Skeletal muscle cell (primary cell): ENCODE data around the gene PTBP2.

Experiments
- DNase-seq: peaks from one replicate; pipeline ENCODE4 v3.0.0-alpha.2; 2010; ENCODE audit warnings: low read depth
- H3K4me3 ChIP-seq: 2 replicates; pipeline ENCODE4 v1.5.1; 2011; ENCODE audit warnings: low read depth, mild to moderate bottlenecking, control low read depth, low read length, moderate library complexity

The PTBP2 gene

DNA sequence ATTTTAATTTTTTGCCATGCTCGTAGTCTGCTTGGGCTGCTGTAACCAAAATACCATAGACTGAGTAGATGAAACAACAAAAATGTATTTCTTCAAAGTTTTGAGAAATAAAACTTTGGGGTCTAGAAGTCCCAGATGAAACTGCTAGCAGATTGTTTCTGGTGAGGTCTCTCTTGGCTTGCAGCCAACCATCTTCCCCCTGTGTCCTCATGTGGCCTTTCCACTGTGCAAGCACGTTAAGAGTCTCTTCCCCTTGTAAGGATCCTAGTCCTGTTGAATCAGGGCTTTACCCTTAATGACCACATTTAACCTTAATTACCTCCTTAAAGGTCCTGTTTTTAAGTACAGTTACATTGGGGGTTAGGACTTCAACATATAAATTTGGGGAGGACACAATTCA, 86.6 kb downstream of the PTBP2 start:
- no peak overlapping the region for H3K4me3 ChIP-seq
- no peak for DNase-seq

DNA sequence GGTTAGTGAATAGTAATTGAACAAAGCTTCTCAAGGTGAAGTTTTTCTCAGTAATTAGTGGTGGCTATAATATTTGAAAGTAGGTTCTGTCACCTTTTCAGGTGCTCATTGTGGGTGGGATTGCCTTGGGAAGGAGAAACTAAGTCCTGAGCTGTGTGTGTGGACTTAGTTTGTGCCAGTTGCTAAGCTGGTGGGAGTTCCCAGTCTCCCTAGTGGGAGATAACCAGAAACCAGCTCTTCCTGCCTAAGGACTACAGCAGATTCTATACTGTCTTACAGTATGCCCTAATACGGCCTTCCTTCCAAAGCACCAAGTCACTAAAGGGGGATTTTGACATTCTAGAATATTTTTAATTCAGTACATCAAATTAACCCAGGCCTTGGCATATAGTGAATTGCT, 94.3 kb downstream of the PTBP2 start:
- no peak overlapping the region for H3K4me3 ChIP-seq
- no peak for DNase-seq

DNA sequence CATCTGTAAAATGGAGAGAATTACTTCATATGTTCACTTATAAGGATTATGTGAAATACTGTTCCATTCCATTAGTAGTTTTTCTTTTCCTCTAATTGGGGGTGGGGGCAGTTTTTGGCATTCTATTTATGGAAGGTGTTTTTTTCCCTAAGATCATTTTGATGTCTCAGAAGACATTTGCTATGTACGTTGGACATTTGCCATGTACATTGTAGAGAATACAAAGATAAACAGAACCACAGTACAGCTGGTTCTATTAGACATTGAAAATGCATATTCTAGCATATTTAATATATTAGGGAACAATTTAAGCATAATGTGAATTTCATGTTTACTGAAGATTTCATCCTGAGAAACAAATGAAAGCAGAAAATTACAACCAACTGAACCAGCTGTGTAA, 98.5 kb downstream of the PTBP2 start:
- no peak for DNase-seq
- no peak overlapping the region for H3K4me3 ChIP-seq

GRCh38 chr1:96820671-96821070, 99.1 kb downstream of the PTBP2 start:
- no peak overlapping the region for H3K4me3 ChIP-seq
- no peak for DNase-seq

GRCh38 chr1:96825231-96825630, 103.6 kb downstream of the PTBP2 start:
- H3K4me3 ChIP-seq = no peak overlapping the region
- DNase-seq = no peak

DNA sequence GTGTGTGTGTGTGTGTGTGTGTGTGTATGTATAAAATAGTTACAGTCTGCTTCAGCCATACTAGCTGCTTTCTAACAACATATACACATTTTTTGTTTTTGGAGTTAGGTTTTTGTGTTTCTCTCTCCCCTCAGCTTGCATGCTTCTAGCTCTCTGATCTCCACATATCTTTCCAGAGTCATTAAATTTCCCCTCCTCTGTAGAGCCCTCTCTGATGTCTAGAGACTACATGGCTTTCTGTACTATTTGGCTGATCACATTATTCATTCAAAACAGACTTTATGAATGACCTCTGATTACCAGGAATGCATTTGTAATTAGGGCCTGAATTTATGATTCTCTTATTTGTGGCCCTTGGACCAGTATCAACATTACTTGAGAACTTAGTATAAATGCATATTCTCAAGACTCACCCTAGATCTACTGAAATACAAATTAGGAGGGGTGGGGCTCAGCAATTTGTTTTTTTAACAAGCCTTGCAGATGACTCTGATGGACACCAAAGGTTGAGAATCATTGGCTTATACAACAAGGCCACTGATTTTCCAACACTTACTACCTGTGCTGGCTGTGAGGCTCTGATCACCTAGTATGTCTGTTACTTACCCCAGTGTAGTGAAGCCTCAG, 104.5 kb downstream of the PTBP2 start:
- no peak for DNase-seq
- no peak overlapping the region for H3K4me3 ChIP-seq

GRCh38 chr1:96833376-96833775, 111.8 kb downstream of the PTBP2 start:
- DNase-seq = no peak
- H3K4me3 ChIP-seq = no peak overlapping the region

DNA sequence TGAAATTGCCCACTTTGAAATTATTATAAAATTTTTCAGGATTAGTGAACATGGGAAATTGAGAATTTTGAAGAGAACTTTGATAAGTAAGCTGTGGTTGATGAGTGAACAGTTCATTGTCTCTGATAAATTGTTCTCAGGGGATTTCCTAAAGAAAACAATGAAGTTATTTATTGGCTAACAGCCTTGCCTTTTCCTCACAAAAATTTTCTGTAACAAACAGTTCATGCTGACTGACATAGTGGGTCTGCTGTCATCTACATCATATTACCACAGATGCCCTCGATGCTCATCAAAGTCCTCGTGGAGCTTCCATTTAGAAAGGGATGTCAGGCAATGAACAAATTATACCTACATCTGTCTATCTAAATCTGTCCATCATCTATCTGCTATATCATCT, 113.4 kb downstream of the PTBP2 start:
- H3K4me3 ChIP-seq = no peak overlapping the region
- DNase-seq = no peak

GRCh38 chr1:96837057-96837780, 115.6 kb downstream of the PTBP2 start:
- H3K4me3 ChIP-seq = no peak overlapping the region
- no peak for DNase-seq

- no peak for DNase-seq
- H3K4me3 ChIP-seq = no peak overlapping the region
These were observed 116.2 kb downstream of the PTBP2 start for GRCh38 chr1:96837781-96838216.

GRCh38 chr1:96840396-96840795, 118.8 kb downstream of the PTBP2 start:
- DNase-seq = no peak
- H3K4me3 ChIP-seq = no peak overlapping the region

DNA sequence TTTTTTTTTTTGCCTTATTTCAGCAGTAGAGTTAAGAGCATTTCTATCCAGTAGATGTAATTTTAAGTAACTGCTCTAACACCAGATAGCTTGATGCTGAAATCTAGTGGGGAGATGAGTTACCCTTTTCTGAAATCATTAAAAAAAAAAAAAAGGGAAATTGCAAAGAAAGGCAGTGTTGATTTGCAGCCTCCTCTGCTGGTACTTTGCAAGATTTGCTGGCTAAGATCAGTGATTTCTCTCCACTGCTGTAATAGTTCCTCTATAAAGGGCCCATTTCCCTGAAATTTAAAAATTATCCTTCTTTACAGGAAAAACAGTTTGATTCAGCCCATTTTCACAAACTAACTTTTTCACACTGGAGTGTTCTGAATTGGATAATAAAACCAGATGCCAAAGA, 120.6 kb downstream of the PTBP2 start:
- no peak for DNase-seq
- no peak overlapping the region for H3K4me3 ChIP-seq

- DNase-seq = peak; percentile 58
- no peak overlapping the region for H3K4me3 ChIP-seq
These were observed 121.6 kb downstream of the PTBP2 start for GRCh38 chr1:96843196-96843595.

- DNase-seq = no peak
- no peak overlapping the region for H3K4me3 ChIP-seq
These were observed 122.0 kb downstream of the PTBP2 start for GRCh38 chr1:96843601-96844000.

DNA sequence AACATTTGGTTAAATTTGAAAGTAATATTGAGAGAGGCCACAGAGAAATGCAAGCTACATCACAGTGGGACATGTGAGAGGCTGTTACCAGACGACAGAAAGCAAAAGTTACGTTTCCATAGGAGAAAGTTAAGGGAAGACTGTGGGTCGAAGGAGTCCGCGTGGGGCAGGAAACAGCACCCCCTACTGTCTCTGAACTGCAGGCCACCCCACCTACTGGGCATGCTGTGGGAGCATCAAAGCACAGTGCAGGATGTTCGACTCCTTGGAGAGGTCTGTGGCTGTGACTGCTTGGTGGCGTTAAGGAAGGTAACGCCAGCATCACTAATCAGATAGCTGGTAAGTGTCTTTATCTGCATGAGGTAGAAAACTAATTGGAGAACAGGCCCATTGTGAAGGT, 123.9 kb downstream of the PTBP2 start:
- no peak overlapping the region for H3K4me3 ChIP-seq
- no peak for DNase-seq

- no peak for DNase-seq
- H3K4me3 ChIP-seq = no peak overlapping the region
These were observed 140.3 kb downstream of the PTBP2 start for GRCh38 chr1:96861836-96862235.

DNA sequence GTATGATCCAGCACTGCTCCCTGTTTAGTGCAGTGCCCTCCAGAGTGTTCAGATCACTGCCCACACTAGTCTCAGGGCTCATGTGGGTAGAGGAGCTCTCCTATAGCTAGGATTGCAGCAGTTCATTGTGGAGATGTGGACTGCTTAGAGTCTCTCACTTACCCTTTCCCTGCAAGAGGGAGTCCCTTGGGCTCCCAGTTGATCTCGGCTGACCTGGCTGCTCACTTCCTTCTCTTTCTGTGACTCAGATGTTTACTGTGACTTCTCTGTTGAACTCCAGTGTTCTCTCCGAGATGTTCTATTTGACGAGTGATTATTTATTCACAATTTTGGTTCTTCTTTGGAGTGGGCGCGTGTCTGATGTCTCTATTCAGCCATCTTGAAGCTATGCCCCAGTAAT, 141.9 kb downstream of the PTBP2 start:
- no peak overlapping the region for H3K4me3 ChIP-seq
- no peak for DNase-seq
